ENCODE data around the gene CTSZ. TPM values are rescaled to one million over a fixed set of nuclear protein-coding genes. Genes with fewer than 3 reads are reported as not detected.

Gene CTSZ
- total and polyA plus RNA-seq, 2 donors (not counting 1 experiment from before 2014, with no cell fraction given): 285 to 319 TPM

DNA sequence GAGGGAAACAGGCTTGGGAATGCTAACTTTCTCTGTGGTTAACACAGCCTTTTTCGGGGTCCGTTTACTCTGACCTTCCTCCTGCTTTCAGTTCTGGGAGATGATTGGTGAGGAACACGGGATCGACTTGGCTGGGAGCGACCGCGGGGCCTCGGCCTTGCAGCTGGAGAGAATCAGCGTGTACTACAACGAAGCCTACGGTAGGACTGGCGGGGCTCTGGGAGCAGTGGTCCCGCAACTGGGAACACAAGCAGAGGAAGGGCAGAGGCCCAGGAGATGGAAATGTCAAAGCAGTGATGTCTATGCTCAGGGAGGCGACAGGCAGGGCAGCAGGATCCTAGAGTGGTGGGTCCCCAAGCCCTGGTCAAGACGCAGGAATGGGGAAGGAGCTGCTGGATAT lies 15.7 kb upstream of the CTSZ start:
- no peak overlapping the region for H2AFZ ChIP-seq (ENCODE audit: insufficient read depth, low read depth, low read length, poor library complexity, severe bottlenecking)
- ChIA-PET CTCF (interaction anchor here (0.7 kb wide), 1 partner anchor 187 kb away, joined by 3 read pairs; no protein-coding TSS in a partner anchor), POLR2A (no interaction called here)
- H3K27me3 ChIP-seq (replicated peaks in 1 of 4; ENCODE audit: control extremely low read depth in 1 of 4, control insufficient read depth in 3 of 4, insufficient read depth in 4 of 4, low read length in 3 of 4): no peaks in the 10 kb centered on the region
- H3K79me2 ChIP-seq (ENCODE audit: control insufficient read depth, insufficient read depth, low read length): peaks cover 48% of the 10 kb centered on the region
- DNase-seq (no peak), ATAC-seq (ENCODE audit: low read depth) (no peak)
- intact Hi-C loops (cut with micrococcal nuclease): no loop called here
- Mint-ChIP-seq H3K27ac (no peak overlapping the region), H3K27me3 (no peaks in the 10 kb centered on the region), H3K9me3 (ENCODE audit: insufficient read depth) (no peaks in the 10 kb centered on the region), H3K4me1 (peaks cover 27% of the 10 kb centered on the region), H3K4me3 (no peak overlapping the region)
- peaks cover 0 to 54% of the 10 kb centered on the region in 2 experiments for H3K36me3 ChIP-seq (replicated peaks in 1 of 2; ENCODE audit: control extremely low read depth in 1 of 2, control insufficient read depth in 1 of 2, extremely low read depth in 1 of 2, insufficient read depth in 2 of 2, low read length in 1 of 2)
- WGBS (ENCODE audit: insufficient coverage): over 99% methylated on average over 14 of the region's 15 CpGs
- TF ChIP-seq, protein P1, sequence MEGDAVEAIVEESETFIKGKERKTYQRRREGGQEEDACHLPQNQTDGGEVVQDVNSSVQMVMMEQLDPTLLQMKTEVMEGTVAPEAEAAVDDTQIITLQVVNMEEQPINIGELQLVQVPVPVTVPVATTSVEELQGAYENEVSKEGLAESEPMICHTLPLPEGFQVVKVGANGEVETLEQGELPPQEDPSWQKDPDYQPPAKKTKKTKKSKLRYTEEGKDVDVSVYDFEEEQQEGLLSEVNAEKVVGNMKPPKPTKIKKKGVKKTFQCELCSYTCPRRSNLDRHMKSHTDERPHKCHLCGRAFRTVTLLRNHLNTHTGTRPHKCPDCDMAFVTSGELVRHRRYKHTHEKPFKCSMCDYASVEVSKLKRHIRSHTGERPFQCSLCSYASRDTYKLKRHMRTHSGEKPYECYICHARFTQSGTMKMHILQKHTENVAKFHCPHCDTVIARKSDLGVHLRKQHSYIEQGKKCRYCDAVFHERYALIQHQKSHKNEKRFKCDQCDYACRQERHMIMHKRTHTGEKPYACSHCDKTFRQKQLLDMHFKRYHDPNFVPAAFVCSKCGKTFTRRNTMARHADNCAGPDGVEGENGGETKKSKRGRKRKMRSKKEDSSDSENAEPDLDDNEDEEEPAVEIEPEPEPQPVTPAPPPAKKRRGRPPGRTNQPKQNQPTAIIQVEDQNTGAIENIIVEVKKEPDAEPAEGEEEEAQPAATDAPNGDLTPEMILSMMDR (IDR thresholded peaks at IDR 0.05): no peak
- TF ChIP-seq EZH2 (IDR thresholded peaks at IDR 0.05; ENCODE audit: borderline replicate concordance, insufficient read depth, low read depth, low read length, poor library complexity, severe bottlenecking): no peak
- no peak overlapping the region for H3K4me2 ChIP-seq (replicated peaks; ENCODE audit: low read depth, low read length, poor library complexity, severe bottlenecking)
- H3K9ac ChIP-seq (ENCODE audit: low read length): no peak overlapping the region
- H3K4me1 ChIP-seq (ENCODE audit: control insufficient read depth in 2 of 2, insufficient read depth in 2 of 2, low read length in 2 of 2): peaks cover 0 to under 1% of the 10 kb centered on the region in 2 donors
- no peak overlapping the region for H3K27ac ChIP-seq (ENCODE audit: low read length in 2 of 2)
- peaks cover 36% of the 10 kb centered on the region for H4K20me1 ChIP-seq (ENCODE audit: control insufficient read depth, insufficient read depth, low read length, poor library complexity, severe bottlenecking)
- H3K9me3 ChIP-seq (ENCODE audit: control extremely low read depth in 1 of 3, control insufficient read depth in 2 of 3, insufficient read depth in 1 of 3, low read length in 2 of 3): no peaks in the 10 kb centered on the region
- H3K4me3 ChIP-seq (ENCODE audit: control extremely low read depth in 1 of 5, extremely low read depth in 1 of 5, insufficient read depth in 1 of 5, low read depth in 2 of 5, low read length in 4 of 5): no peak overlapping the region

DNA sequence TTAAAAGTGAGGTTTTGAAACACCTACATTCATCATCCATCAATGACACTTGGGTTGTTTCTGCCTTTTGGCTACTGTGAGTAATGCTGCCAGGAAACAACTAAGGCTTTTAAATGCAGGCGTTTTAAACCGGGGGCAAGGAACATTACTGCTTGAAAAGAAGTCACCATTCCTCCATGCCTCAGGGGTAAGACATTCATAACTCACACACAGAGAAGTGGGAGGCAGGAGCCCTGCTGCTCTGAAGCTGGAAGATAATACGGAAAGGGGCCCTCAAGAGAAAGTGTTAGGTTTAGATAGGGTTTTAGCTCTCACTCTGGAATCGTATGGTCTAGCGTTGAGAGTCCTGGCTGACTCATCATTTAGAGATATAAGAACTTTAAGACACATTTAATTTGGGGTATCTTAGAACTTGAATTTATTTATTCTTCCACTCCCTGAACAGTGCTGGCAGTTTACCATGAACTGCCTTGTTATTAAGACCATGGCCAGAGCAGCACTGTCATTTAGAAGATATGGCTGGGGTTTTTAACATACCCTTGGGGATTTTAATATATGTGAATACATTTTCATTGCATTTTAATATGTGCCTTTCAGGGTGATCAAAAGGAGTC lies 14.0 kb upstream of the CTSZ start:
- H3K36me3 ChIP-seq (replicated peaks in 1 of 2; ENCODE audit: control extremely low read depth in 1 of 2, control insufficient read depth in 1 of 2, extremely low read depth in 1 of 2, insufficient read depth in 2 of 2, low read length in 1 of 2): peaks cover 0 to 37% of the 10 kb centered on the region in 2 experiments
- H3K79me2 ChIP-seq (ENCODE audit: control insufficient read depth, insufficient read depth, low read length): peaks cover 36% of the 10 kb centered on the region
- peaks cover 15 to 18% of the 10 kb centered on the region in 2 donors for H3K4me1 ChIP-seq (ENCODE audit: control insufficient read depth in 2 of 2, insufficient read depth in 2 of 2, low read length in 2 of 2)
- H3K4me1 Mint-ChIP-seq: peaks cover 28% of the 10 kb centered on the region
- POLR2A ChIA-PET: no interaction called here
- no peak overlapping the region for H3K4me3 Mint-ChIP-seq
- H3K4me3 ChIP-seq (ENCODE audit: control extremely low read depth in 1 of 5, extremely low read depth in 1 of 5, insufficient read depth in 1 of 5, low read depth in 2 of 5, low read length in 4 of 5): no peak overlapping the region
- TF ChIP-seq, protein P1 (IDR thresholded peaks at IDR 0.05): no peak
- TF ChIP-seq EZH2 (IDR thresholded peaks at IDR 0.05; ENCODE audit: borderline replicate concordance, insufficient read depth, low read depth, low read length, poor library complexity, severe bottlenecking): no peak
- H3K27ac ChIP-seq (ENCODE audit: low read length in 2 of 2): no peak overlapping the region
- H2AFZ ChIP-seq (ENCODE audit: insufficient read depth, low read depth, low read length, poor library complexity, severe bottlenecking): no peak overlapping the region
- no peak overlapping the region for H3K27ac Mint-ChIP-seq
- no peaks in the 10 kb centered on the region for H3K9me3 ChIP-seq (ENCODE audit: control extremely low read depth in 1 of 3, control insufficient read depth in 2 of 3, insufficient read depth in 1 of 3, low read length in 2 of 3)
- H3K27me3 ChIP-seq (replicated peaks in 1 of 4; ENCODE audit: control extremely low read depth in 1 of 4, control insufficient read depth in 3 of 4, insufficient read depth in 4 of 4, low read length in 3 of 4): no peaks in the 10 kb centered on the region
- no peaks in the 10 kb centered on the region for H3K27me3 Mint-ChIP-seq
- H3K4me2 ChIP-seq (replicated peaks; ENCODE audit: low read depth, low read length, poor library complexity, severe bottlenecking): no peak overlapping the region
- CTCF ChIA-PET: no interaction called here
- no CpG with 5 or more reads among the region's 5 CpGs for WGBS (ENCODE audit: insufficient coverage)
- no peak for DNase-seq
- peaks cover 19% of the 10 kb centered on the region for H4K20me1 ChIP-seq (ENCODE audit: control insufficient read depth, insufficient read depth, low read length, poor library complexity, severe bottlenecking)
- H3K9me3 Mint-ChIP-seq (ENCODE audit: insufficient read depth): no peaks in the 10 kb centered on the region
- no peak overlapping the region for H3K9ac ChIP-seq (ENCODE audit: low read length)
- intact Hi-C loops (cut with micrococcal nuclease): no loop called here
- no peak for ATAC-seq (ENCODE audit: low read depth)
